Thoracic aorta (tissue), 2 donors: ENCODE results near the gene UHRF1. TPM values are rescaled to one million over a fixed set of nuclear protein-coding genes. Genes with fewer than 3 reads are reported as not detected.

Experiments used
- ATAC-seq: fragments of 150-250 bp; one replicate; pipeline ENCODE4 v1.8.0; 2017; ENCODE audit warnings: low read depth; ENCODE audit not compliant: insufficient number of reproducible peaks, low FRiP score
- DNase-seq: peaks from one replicate; pipeline ENCODE4 v3.0.0-alpha.2; 2020; ENCODE audit warnings: low spot score
- H3K27ac ChIP-seq, 2 donors: fragments of 200-600 bp; sonication (generic); 1 replicate in 1 of 2; 2 replicates in 1 of 2; pipeline ENCODE4 v1.5.1; 2016; ENCODE audit warnings: mild to moderate bottlenecking in 2 of 2, moderate library complexity in 2 of 2
- H3K27me3 ChIP-seq: fragments of 200-600 bp; sonication (generic); replicated peaks from 2 replicates; pipeline ENCODE4 v1.6.0; 2016; ENCODE audit warnings: mild to moderate bottlenecking; ENCODE audit not compliant: insufficient read depth
- H3K36me3 ChIP-seq: fragments of 200-600 bp; sonication (generic); one replicate; pipeline ENCODE4 v1.5.1; 2016
- H3K4me1 ChIP-seq, 2 donors: fragments of 200-600 bp; sonication (generic); 1 replicate in 1 of 2; 2 replicates in 1 of 2; pipeline versions ENCODE4 v1.5.1 to v1.6.0; 2016; ENCODE audit warnings: low read depth in 2 of 2, mild to moderate bottlenecking in 1 of 2; ENCODE audit not compliant: control insufficient read depth in 1 of 2
- H3K4me3 ChIP-seq: fragments of 200-600 bp; sonication (generic); 2 replicates; pipeline ENCODE4 v1.5.1; 2016; ENCODE audit warnings: mild to moderate bottlenecking
- H3K9me3 ChIP-seq: fragments of 200-600 bp; sonication (generic); 2 replicates; pipeline ENCODE4 v1.5.1; 2016
- CTCF ChIP-seq: fragments of 200-600 bp; sonication (generic); IDR thresholded peaks from one replicate; pipeline ENCODE4 v1.5.1; 2019; ENCODE audit warnings: antibody characterized with exemption
- total RNA-seq, 2 donors: library from RNA; depleted of rRNA; stranded (reverse); fragments of >200 nt; gene quantifications; one replicate each; pipeline versions ENCODE4 v1.1.0 to v1.2.3, GENCODE V29; 2016

Gene UHRF1
- total RNA-seq, 2 donors from 2014 or later = 1.6 to 2.2 TPM

DNA sequence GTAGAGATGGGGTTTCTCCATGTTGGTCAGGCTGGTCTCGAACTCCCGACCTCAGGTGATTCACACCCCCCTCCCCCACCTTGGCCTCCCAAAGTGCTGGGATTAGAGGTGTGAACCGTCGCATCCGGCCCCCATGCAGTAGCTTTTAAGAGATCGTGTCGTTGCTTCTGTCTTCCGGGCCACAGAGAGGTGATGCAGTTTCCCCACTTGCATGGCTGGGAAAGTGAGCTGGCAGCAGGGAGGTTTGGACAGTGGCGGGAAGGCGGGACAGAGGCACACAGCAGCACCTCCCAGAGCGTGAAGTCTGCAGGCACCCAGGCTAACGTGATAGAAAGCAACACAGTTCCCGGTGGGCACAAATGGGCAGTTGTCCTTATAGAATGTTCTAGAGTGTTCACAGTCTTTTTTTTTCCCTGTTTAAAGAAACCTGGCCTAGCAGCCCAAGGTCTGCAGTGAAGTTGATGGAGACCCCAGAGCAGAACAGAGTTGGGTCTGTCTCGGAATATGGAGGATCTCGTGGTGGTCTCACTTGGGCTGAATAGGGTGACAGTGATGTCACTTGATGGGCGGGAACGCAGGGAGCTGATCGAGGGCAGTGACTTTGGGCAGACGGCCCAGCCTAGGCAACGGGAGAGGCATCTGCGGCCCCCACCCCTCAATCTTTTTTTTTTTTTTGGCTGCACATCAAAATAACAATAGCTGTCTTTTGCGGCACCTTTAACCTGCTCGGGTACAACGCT is 4.9 kb downstream of the UHRF1 start:
- no peak overlapping the region for H3K27ac ChIP-seq
- H3K4me1 ChIP-seq = peaks cover 8 to 40% of the 10 kb centered on the region in 2 donors
- TF ChIP-seq CTCF = no peak
- no peak for DNase-seq
- H3K9me3 ChIP-seq = no peaks in the 10 kb centered on the region
- H3K36me3 ChIP-seq = no peaks in the 10 kb centered on the region
- peak overlapping the region; percentile 28 for H3K4me3 ChIP-seq
- no peaks in the 10 kb centered on the region for H3K27me3 ChIP-seq
- no peak for ATAC-seq

DNA sequence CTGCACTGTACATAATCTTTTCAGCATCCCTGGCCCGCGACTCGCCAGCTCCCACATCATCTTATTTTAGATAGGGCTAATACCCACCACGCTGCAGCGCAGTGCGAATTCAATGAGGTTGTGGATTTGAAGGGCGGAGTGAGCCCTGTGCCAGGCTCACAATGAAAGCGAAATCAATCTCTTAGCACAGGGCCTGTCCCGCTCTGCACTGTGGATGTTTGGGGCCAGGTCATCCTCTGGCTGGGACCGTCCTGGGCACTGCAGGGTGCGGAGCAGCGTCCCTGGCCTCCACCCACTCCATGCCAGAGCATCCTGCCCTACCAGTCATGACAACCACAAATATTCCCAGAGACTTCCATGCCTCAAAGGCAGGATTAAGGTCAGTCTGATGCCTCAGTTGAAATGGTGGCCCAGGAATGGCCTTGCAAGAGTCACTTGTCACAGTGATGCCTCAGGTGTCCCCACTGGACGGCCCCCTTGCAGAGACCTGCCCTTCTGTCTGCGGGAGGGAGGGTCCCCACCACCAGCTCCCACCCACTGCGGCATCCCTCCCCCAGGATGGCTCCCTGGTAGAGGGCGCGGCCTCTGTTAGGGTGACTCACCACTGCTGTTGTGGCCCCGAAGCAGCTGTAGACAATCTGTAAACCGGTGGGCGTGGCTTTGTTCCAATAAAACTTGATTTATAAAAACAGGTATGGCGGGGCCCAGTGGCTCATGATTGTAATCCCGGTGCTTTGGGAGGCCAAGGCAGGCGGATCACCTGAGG is 5.6 kb downstream of the UHRF1 start:
- Histone ChIP-seq H3K27me3 (no peaks in the 10 kb centered on the region), H3K4me3 (peak overlapping the region; percentile 37), H3K4me1 (peaks cover 8 to 35% of the 10 kb centered on the region in 2 donors), H3K36me3 (no peaks in the 10 kb centered on the region), H3K27ac (no peak overlapping the region), H3K9me3 (no peaks in the 10 kb centered on the region)
- no peak for TF ChIP-seq CTCF
- DNase-seq = no peak
- ATAC-seq = no peak

- H3K9me3 ChIP-seq = no peaks in the 10 kb centered on the region
- no peak for TF ChIP-seq CTCF
- peak overlapping the region; percentile 37 for H3K4me3 ChIP-seq
- DNase-seq (no peak), ATAC-seq (no peak)
- peaks cover 2 to 21% of the 10 kb centered on the region in 2 donors for H3K4me1 ChIP-seq
- H3K36me3 ChIP-seq = no peaks in the 10 kb centered on the region
- H3K27ac ChIP-seq = no peak overlapping the region
- no peaks in the 10 kb centered on the region for H3K27me3 ChIP-seq
Measured at GRCh38 chr19:4916292-4917082, 7.2 kb downstream of the UHRF1 start.

- Histone ChIP-seq H3K27me3 (no peaks in the 10 kb centered on the region), H3K36me3 (no peaks in the 10 kb centered on the region), H3K27ac (no peak overlapping the region), H3K4me1 (no peaks in the 10 kb centered on the region), H3K9me3 (no peaks in the 10 kb centered on the region), H3K4me3 (no peak overlapping the region)
- DNase-seq (no peak), ATAC-seq (no peak)
- TF ChIP-seq CTCF = no peak
Measured at GRCh38 chr19:4922530-4923275, 13.4 kb downstream of the UHRF1 start.
